PC-3 (cell line): Measurements from ENCODE around the gene FAM163B. TPM values are rescaled to one million over a fixed set of nuclear protein-coding genes. Genes with fewer than 3 reads are reported as not detected.
A peak's percentile ranks its signal among the peaks of the same experiment; 100 is the strongest.

Source experiments
- ATAC-seq: fragments of 200-7000 bp; cut with Tn5 transposase; 2 replicates; pipeline ENCODE4 v1.9.1; 2020; ENCODE audit warnings: mild to moderate bottlenecking, moderate library complexity
- BruUV-seq: library from RNA; stranded (reverse); fragments of 400-500 nt; replicated peaks from 2 replicates; lab custom pipeline; 2021; lab: Mats Ljungman, UMichigan
- CTCF ChIA-PET: fragments of 300-600 bp; sonication (Branson Sonifier 250); formaldehyde crosslinking; loops from one replicate; lab custom pipeline; 2022; ENCODE audit warnings: antibody characterized with exemption; lab: Charles Lee
- POLR2A ChIA-PET: fragments of 300-600 bp; sonication (Branson Sonifier 250); formaldehyde crosslinking; loops from one replicate; lab custom pipeline; 2022; ENCODE audit warnings: antibody characterized with exemption; ENCODE audit not compliant: unreplicated experiment; lab: Charles Lee
- DNase-seq: peaks from one replicate; pipeline ENCODE4 v3.0.0-alpha.2; 2015
- H2AFZ ChIP-seq: fragments of 300-600 bp; sonication (generic); 2 replicates; pipeline ENCODE4 v1.6.0; 2016; ENCODE audit warnings: antibody characterized with exemption, low read length
- H3F3A ChIP-seq: fragments of 300-600 bp; sonication (generic); one replicate; pipeline ENCODE4 v1.6.0; 2017; ENCODE audit warnings: antibody characterized with exemption, low read length, control low read depth, mild to moderate bottlenecking; ENCODE audit not compliant: unreplicated experiment
- H3K27ac ChIP-seq: fragments of 300-600 bp; sonication (generic); 2 replicates; pipeline ENCODE4 v1.5.1; 2016; ENCODE audit warnings: mild to moderate bottlenecking, low read length
- H3K27me3 ChIP-seq: fragments of 300-600 bp; sonication (generic); 2 replicates; pipeline ENCODE4 v1.6.1; 2016; ENCODE audit warnings: low read length, mixed read lengths
- H3K36me3 ChIP-seq: fragments of 300-600 bp; sonication (generic); 2 replicates; pipeline ENCODE4 v1.6.1; 2016; ENCODE audit warnings: low read depth, mixed run types, low read length, mixed read lengths
- H3K4me1 ChIP-seq: fragments of 300-600 bp; sonication (generic); 2 replicates; pipeline ENCODE4 v1.5.1; 2016; ENCODE audit warnings: low read length; ENCODE audit not compliant: insufficient read depth
- H3K4me2 ChIP-seq: fragments of 300-600 bp; sonication (generic); 2 replicates; pipeline ENCODE4 v1.6.0; 2016; ENCODE audit warnings: low read length
- H3K4me3 ChIP-seq: fragments of 300-600 bp; sonication (generic); 2 replicates; pipeline ENCODE4 v1.5.1; 2016; ENCODE audit warnings: mild to moderate bottlenecking, low read length, mixed read lengths
- H3K79me2 ChIP-seq: fragments of 300-600 bp; sonication (generic); 2 replicates; pipeline ENCODE4 v1.6.1; 2017; ENCODE audit warnings: low read length, mixed read lengths
- H3K9ac ChIP-seq: fragments of 300-600 bp; sonication (generic); 2 replicates; pipeline ENCODE4 v1.6.0; 2016; ENCODE audit warnings: mild to moderate bottlenecking, low read length
- H3K9me2 ChIP-seq: fragments of 300-600 bp; sonication (generic); replicated peaks from 2 replicates; pipeline ENCODE4 v1.6.1; 2016; ENCODE audit warnings: mixed run types, low read length, mixed read lengths
- H3K9me3 ChIP-seq: fragments of 300-600 bp; sonication (generic); 2 replicates; pipeline ENCODE4 v1.6.1; 2016; ENCODE audit warnings: low read length, mixed read lengths
- H4K20me1 ChIP-seq: fragments of 300-600 bp; sonication (generic); 2 replicates; pipeline ENCODE4 v1.6.1; 2016; ENCODE audit warnings: low read length, mixed read lengths
- EZH2 ChIP-seq: fragments of 300-600 bp; sonication (generic); IDR thresholded peaks from one replicate; pipeline ENCODE4 v1.6.1; 2017; ENCODE audit warnings: antibody characterized with exemption, mild to moderate bottlenecking, low read length; ENCODE audit not compliant: unreplicated experiment
- EZH2phosphoT487 ChIP-seq: fragments of 300-600 bp; sonication (generic); IDR thresholded peaks from 2 replicates; pipeline ENCODE4 v1.6.1; 2018; ENCODE audit warnings: mild to moderate bottlenecking, antibody characterized with exemption, low read length, borderline replicate concordance
- intact Hi-C: fragments of 100-400 bp; cut with micrococcal nuclease; formaldehyde crosslinking; loops from 2 replicates; pipeline ENCODE4 v1.9.0; 2023
- total RNA-seq: library from RNA; depleted of rRNA; stranded (reverse); fragments of >200 nt; gene quantifications from 2 replicates; pipeline ENCODE4 v1.2.3, GENCODE V29; 2014
- TF ChIP-seq, protein P1 (sequence below): fragments of 300-600 bp; sonication (generic); conservative IDR thresholded peaks from 2 replicates; pipeline ENCODE4 v1.5.1; 2017; ENCODE audit warnings: antibody characterized with exemption, low read depth, mild to moderate bottlenecking, low read length

Gene FAM163B
- total RNA-seq, 1 experiment from 2014 or later, result not detected

DNA sequence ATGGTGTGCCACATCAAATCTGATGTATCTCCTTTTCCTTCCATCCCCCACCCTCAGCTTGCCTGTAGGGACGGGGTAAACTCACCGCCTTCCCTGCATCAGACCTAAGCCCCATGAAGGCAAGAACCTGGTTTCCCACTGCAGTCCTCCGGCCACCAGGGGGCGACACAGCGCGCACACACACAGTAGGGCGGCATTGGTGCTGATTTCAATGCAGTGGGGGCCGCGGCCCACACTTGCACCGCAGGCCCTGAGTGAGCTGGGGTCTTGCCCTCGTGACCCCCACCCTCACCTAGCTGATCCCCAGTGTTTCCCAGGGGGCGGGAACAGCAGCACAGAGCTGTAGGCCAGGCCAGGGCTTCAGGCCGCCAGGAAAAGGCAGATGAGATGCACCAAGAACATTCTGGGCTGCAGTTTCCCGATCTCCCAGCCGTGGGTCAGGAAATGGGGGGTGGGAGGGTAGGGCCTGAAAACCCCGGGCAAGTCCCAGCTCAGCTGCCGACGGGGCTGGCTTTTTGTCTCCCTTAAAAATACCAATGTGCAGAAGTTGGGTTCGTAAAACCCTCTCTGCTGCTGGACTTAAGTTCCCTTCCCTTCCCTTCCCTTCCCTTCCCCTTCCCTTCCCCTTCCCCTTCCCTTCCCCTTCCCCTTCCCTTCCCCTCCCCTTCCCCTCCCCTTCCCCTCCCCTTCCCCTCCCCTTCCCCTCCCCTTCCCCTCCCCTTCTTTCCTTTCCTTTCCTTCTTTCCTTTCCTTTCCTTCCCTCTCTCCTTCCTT is 19.5 kb downstream of the FAM163B start:
- Histone ChIP-seq H3K9me3 (no peaks in the 10 kb centered on the region), H3K9ac (no peak overlapping the region), H3K36me3 (no peaks in the 10 kb centered on the region), H3F3A (no peaks in the 10 kb centered on the region), H3K27me3 (peaks cover 22% of the 10 kb centered on the region), H3K4me3 (no peak overlapping the region), H2AFZ (no peak overlapping the region), H3K4me1 (no peaks in the 10 kb centered on the region), H3K9me2 (no peaks in the 10 kb centered on the region), H4K20me1 (no peaks in the 10 kb centered on the region), H3K79me2 (no peaks in the 10 kb centered on the region), H3K27ac (no peak overlapping the region), H3K4me2 (no peak overlapping the region)
- ChIA-PET POLR2A (no interaction called here), CTCF (no interaction called here)
- intact Hi-C loops, result no loop called here
- TF ChIP-seq EZH2phosphoT487, result no peak
- TF ChIP-seq, protein P1, sequence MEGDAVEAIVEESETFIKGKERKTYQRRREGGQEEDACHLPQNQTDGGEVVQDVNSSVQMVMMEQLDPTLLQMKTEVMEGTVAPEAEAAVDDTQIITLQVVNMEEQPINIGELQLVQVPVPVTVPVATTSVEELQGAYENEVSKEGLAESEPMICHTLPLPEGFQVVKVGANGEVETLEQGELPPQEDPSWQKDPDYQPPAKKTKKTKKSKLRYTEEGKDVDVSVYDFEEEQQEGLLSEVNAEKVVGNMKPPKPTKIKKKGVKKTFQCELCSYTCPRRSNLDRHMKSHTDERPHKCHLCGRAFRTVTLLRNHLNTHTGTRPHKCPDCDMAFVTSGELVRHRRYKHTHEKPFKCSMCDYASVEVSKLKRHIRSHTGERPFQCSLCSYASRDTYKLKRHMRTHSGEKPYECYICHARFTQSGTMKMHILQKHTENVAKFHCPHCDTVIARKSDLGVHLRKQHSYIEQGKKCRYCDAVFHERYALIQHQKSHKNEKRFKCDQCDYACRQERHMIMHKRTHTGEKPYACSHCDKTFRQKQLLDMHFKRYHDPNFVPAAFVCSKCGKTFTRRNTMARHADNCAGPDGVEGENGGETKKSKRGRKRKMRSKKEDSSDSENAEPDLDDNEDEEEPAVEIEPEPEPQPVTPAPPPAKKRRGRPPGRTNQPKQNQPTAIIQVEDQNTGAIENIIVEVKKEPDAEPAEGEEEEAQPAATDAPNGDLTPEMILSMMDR, result peak; percentile 79
- no TSS peak for BruUV-seq
- DNase-seq (no peak), ATAC-seq (no peak)

GRCh38 chr9:133587466-133587865 is 21.7 kb downstream of the FAM163B start:
- H3K4me2 ChIP-seq, result no peak overlapping the region
- TF ChIP-seq, protein P1, result no peak
- TF ChIP-seq EZH2phosphoT487 (no peak), EZH2 (no peak)
- no TSS peak for BruUV-seq
- H3K36me3 ChIP-seq, result no peaks in the 10 kb centered on the region
- no peaks in the 10 kb centered on the region for H3F3A ChIP-seq
- no peaks in the 10 kb centered on the region for H3K9me3 ChIP-seq
- peaks cover 25% of the 10 kb centered on the region for H3K27me3 ChIP-seq
- H3K4me1 ChIP-seq, result no peaks in the 10 kb centered on the region
- no peak for ATAC-seq
- H2AFZ ChIP-seq, result no peak overlapping the region
- no peaks in the 10 kb centered on the region for H3K79me2 ChIP-seq
- H3K4me3 ChIP-seq, result no peak overlapping the region
- intact Hi-C loops, result no loop called here
- H4K20me1 ChIP-seq, result no peaks in the 10 kb centered on the region
- H3K9me2 ChIP-seq, result no peaks in the 10 kb centered on the region
- ChIA-PET CTCF (no interaction called here), POLR2A (no interaction called here)
- DNase-seq, result no peak
- no peak overlapping the region for H3K9ac ChIP-seq
- H3K27ac ChIP-seq, result no peak overlapping the region

DNA sequence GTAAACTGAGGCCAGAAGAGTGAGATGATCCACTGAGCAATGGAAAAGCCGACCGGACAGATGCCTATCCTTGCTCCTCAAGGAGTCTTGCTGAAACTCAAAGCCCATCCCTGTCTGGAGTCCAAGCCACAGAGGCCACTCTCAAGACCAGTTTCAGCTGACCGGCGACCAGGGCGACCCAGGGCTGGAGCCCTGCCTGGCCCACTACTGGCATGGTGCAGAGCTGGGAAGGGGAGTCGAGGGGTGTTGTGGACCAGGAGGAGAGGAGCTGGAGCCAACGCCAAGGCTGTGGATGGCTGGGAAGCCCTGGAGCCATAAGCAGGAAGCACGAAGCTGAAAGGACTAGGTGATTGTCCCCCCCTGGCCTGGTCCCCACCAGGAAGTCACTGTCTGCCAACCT is 22.1 kb downstream of the FAM163B start:
- intact Hi-C loops, result no loop called here
- no peak overlapping the region for H3K27ac ChIP-seq
- DNase-seq, result no peak
- TF ChIP-seq, protein P1, result no peak
- TF ChIP-seq EZH2 (no peak), EZH2phosphoT487 (no peak)
- H3K9me2 ChIP-seq, result no peaks in the 10 kb centered on the region
- peaks cover 25% of the 10 kb centered on the region for H3K27me3 ChIP-seq
- no peaks in the 10 kb centered on the region for H4K20me1 ChIP-seq
- H3K4me2 ChIP-seq, result no peak overlapping the region
- H3K9me3 ChIP-seq, result no peaks in the 10 kb centered on the region
- no peaks in the 10 kb centered on the region for H3K4me1 ChIP-seq
- ChIA-PET CTCF (no interaction called here), POLR2A (no interaction called here)
- ATAC-seq, result no peak
- H3K36me3 ChIP-seq, result no peaks in the 10 kb centered on the region
- H3K79me2 ChIP-seq, result no peaks in the 10 kb centered on the region
- H3K4me3 ChIP-seq, result no peak overlapping the region
- no TSS peak for BruUV-seq
- H3K9ac ChIP-seq, result no peak overlapping the region
- no peak overlapping the region for H2AFZ ChIP-seq
- no peaks in the 10 kb centered on the region for H3F3A ChIP-seq
